ENCODE data around the gene THAP2.
"Not testable (repeated sequence)": the region's sequence is repeated elsewhere in the genome, so short reads cannot be mapped to it uniquely, and the experiment has no call there.

Gene THAP2

GRCh38 chr12:71662849-71663560 is 1.1 kb upstream of the THAP2 start:
- peak; percentile 20 to 66 for DNase-seq

DNA sequence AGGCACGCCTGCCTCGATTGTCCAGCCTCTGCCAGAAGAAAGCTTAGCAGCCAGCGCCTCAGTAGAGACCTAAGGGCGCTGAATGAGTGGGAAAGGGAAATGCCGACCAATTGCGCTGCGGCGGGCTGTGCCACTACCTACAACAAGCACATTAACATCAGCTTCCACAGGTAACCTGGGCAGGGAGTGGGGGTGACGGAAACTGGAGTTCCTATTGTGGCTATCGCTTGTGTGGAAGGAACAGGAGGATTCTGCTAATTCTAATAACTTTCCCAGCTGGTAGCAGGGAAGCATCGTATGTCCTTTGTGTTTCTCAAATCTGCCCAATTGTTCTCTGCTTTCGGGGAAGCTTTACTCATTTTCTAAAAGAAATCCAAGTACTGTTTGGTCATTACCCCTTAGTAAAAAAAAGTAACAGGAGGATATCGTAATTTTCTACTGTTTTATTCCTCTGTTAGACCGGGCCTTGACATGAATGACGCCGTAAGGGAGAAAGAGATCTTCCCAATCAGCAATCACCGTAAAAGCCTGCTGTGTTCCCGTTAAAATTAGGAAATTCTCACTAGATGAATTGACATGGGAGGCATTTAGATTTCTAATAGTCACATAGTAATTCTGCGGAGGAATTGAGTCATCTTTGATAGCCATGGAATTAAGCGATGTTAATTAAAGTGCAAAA is 449 bp downstream of the THAP2 start:
- peak in 1 of 2 experiments; percentile 73 for DNase-seq

- peak in 1 of 2 experiments; percentile 18 for DNase-seq
These were observed 976 bp downstream of the THAP2 start for GRCh38 chr12:71665090-71665463.

DNA sequence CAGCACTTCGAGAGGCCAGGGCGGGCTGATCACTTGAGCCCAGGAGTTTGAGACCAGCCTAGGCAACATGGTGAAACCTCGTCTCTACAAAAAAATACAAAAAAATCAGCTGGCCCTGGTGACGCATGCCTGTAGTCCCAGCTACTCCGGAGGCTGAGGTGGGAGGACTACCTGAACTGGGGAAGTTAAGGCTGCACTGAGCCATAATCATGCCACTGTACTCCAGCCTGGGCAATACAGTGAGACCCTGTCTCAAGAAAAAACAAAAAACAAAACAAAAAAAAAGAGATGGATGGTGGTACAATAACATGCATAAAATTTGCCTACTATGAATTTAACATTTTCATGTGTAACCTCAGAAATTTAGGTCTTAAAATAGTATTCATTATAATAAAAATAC is 2.2 kb downstream of the THAP2 start:
- no peak for DNase-seq

DNA sequence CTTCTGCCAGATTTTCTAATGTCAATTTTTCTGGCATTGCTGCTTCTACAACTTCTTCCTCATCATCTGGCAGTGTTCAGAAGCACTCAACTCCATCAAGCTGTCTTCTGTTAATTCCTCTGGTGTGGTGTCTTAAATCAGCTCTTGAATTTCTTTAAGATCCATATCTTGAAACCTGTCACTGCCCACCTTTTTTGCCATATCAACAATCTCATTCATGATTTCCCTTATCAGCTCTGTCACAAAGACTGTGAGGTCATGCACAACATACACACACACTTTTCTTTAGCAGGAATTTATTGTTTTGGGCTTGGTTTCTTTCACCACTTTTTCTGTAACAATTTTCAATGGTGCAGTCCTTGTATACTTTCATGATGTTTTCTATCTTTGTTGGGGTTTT is 7.2 kb downstream of the THAP2 start:
- DNase-seq = no peak

- peak in 1 of 2 experiments; percentile 27 for DNase-seq
These were observed 7.7 kb downstream of the THAP2 start for GRCh38 chr12:71671816-71672215.

- DNase-seq = no peak
These were observed 18.4 kb downstream of the THAP2 start for GRCh38 chr12:71682466-71682865.

- DNase-seq = no peak
These were observed 19.5 kb downstream of the THAP2 start for GRCh38 chr12:71683633-71684032.

GRCh38 chr12:71684081-71684480 is 20.0 kb downstream of the THAP2 start:
- DNase-seq = no peak

DNA sequence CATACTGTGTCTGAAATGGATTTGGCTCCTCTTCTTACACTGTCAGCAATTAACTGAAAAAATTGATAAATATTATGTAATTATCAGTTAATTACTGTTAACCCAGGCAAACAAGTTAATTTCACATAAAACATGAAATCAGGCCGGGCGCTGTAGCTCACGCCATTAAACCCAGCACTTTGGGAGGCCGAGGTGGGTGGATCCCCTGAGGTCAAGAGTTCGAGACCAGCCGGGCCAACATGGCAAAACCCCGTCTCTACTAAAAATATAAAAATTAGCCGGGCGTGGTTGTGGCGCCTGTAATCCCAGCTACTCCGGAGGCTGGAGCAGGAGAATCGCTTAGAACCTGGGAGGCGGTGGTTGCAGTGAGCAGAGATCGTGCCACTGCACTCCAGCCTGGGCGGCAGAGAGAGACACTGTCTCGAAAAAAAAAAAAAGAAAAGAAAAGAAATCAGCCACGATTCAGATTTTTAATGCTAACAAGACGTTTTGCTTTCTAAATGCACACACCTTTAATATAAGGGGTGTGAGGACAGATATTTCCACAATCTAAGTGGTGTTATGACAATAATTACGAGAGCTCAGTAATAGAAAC is 21.3 kb downstream of the THAP2 start:
- DNase-seq = no peak

DNA sequence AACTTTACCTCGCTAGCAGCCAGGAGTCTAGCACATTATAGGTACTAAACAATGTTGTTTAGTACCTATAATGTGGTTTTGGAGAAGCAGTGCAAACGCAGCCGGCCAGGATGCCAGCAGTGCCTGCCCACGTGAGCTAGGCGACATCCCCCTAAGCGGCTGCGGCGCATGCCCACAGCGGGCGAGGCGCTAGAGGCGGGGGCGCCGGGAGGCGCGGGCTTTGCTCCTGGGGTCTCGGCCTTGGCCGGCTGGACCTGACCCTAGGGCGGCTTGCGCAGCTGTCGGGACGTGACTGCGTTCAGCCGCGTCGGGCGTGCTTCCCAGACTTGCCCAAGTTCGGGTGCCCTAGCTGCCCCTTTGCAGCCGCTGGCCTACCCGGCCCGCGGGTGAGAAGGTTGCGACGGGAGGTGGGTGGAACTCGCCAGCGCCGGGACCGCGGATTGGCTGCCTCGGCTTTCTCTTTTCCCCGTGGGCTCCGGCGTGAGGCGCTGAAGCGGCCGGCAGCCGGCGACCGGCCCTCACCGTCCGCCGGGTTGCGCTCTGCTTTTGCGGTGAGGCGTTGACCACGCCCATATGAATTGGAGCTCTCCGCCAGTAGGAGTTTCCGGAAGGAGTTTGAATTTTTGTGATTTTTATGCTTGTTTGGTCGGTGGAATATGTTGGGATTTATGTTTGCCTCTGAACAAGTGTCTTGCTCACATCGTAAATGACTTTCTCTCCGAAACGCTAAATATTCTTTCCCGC is 22.0 kb downstream of the THAP2 start, which contains the start of gene TMEM19:
TMEM19 (plus strand) TSS at position 169 of the 744 bp plus-strand sequence. CDS start 599 bp downstream, outside the sequence.
- peak; percentile 87 to 91 for DNase-seq

DNA sequence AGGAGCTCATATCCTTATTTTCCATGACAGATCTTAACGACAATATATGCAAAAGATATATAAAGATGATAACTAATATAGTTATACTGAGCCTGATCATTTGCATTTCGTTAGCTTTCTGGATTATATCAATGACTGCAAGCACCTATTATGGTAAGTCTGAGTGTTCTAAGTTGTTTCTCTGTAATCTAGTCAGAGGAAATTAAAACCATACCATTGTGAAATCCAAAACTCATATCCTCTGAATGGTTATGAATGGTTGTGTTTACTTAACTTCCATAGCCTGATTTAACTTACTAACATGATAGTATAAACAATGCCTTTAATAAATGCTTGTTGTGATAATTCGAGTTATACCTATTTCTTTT is 22.5 kb downstream of the THAP2 start:
- no peak for DNase-seq

GRCh38 chr12:71687172-71687571 is 23.1 kb downstream of the THAP2 start:
- not testable (repeated sequence) for DNase-seq

DNA sequence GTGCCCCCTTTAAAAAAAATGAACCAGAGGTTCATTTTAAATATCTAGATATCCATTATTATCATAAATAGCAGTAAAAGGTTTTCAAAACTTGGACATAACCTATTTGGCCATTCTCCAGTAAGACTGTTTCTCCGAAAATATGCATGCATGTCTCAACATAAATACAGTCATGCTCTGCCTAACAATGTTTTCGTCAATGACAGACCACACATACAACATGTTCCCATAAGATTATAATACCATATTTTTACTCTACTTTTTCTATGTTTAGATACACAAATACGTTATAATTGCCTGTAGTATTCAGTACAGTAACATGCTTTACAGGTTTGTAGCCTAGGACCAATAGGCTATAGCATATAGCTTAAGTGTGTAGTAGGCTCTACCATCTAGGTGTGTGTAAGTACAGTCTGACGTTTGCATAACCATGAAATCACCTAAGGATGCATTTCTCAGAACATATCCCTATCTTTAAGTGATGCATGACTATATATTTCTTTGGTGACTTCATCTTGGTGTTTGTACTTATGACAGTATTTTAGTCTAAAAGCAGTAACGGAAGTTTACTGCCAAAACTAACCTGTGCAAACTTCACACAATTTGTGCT is 25.0 kb downstream of the THAP2 start:
- DNase-seq = no peak

- peak in 1 of 2 experiments; percentile 18 for DNase-seq
These were observed 27.5 kb downstream of the THAP2 start for GRCh38 chr12:71691504-71692129.

DNA sequence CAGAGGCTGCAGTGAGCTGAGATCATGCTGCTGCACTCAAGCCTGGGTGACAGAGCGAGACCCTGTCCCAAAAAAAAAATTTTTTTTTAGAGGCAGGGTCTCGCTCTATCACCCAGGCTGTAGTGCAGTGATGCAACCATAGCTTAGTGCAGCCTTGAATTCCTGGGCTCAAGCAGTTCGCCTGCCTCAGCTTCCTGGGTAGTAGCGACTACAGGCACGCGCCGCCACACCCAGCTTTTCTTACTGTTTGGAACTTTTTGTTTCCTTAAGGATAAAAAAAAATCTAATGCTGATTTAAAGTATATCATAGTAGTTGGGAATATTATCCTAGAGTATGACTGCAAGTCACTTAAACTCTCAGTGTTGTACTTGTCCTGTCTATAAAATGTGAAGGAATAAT is 29.0 kb downstream of the THAP2 start:
- DNase-seq = no peak

- not testable (repeated sequence) for DNase-seq
These were observed 29.6 kb downstream of the THAP2 start for GRCh38 chr12:71693651-71694050.

- no peak for DNase-seq
These were observed 30.2 kb downstream of the THAP2 start for GRCh38 chr12:71694099-71694820.

DNA sequence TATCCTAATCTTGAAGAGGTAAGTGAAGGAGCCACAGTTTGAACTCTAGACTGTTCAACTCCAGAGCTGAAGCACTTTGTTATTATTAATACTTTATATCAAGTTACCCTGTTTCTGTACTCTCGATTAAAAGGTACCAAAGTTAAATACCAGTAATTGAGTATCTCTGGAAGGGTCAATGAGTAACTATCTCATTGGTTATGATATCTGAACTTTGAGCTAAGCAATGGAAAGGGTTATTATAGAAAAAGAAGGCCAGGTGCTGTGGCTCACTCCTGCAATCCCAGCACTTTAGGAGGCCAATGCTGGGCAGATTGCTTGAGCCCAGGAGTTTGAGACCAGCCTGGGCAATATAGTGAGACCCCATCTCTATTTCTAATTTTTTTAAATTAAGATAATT is 31.7 kb downstream of the THAP2 start:
- no peak for DNase-seq

DNA sequence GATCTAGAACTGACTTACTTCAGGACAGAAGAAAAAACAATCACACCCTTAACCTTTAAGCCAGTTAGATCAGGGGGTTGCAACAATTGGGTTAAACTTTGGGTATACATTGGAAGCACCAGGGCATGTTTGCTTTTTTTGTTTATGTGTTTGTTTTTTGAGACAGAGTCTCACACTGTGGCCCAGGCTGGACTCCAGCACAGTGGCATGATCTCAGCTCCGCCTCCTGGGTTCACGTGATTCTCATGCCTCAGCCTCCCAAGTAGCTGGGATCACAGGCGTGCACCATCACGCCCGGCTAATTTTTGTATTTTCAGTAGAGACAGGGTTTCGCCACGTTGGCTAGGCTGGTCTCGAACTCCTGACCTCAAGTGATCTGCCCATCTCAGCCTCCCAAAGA is 38.1 kb downstream of the THAP2 start:
- not testable (repeated sequence) for DNase-seq

- DNase-seq = no peak
These were observed 38.5 kb downstream of the THAP2 start for GRCh38 chr12:71702590-71702989.

DNA sequence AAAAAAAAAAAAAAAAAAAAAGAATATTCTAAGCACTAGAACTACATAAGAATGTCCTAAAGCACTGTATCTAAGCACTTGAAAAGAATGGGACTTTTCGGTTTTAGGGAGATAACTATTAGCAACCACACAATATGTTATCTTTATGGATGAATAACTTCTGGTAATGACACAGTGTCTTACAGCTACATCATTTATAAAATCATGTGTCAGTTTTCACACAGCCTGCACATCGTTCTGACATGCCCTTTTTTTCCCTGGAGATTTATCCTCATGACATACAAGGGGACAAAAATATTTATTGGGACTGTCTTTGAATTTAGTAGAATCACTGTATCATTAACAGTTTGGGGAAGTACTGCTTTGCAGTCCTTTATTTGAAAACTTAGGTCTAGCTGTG is 39.1 kb downstream of the THAP2 start:
- DNase-seq = no peak
